Activated naive CD8-positive, alpha-beta T cell treated with anti-CD3 and anti-CD28 coated beads for 36 hours (primary cell): ENCODE data around the gene IDH3G. TPM values are rescaled to one million over a fixed set of nuclear protein-coding genes. Genes with fewer than 3 reads are reported as not detected.
A peak's percentile ranks its signal among the peaks of the same experiment; 100 is the strongest.

Experiments used
- DNase-seq: peaks from one replicate; pipeline ENCODE4 v3.0.0; 2021
- H3K27ac Mint-ChIP-seq: one replicate; pipeline ENCODE4 v1.8.0; 2022; ENCODE audit warnings: mild to moderate bottlenecking, moderate library complexity, mixed read lengths
- H3K27me3 Mint-ChIP-seq: one replicate; pipeline ENCODE4 v1.8.0; 2022; ENCODE audit warnings: mild to moderate bottlenecking, mixed read lengths
- H3K36me3 Mint-ChIP-seq: one replicate; pipeline ENCODE4 v1.8.0; 2021; ENCODE audit warnings: mild to moderate bottlenecking, mixed read lengths
- H3K4me1 Mint-ChIP-seq: one replicate; pipeline ENCODE4 v1.8.0; 2021; ENCODE audit warnings: mixed read lengths
- H3K4me3 Mint-ChIP-seq: one replicate; pipeline ENCODE4 v1.8.0; 2022; ENCODE audit warnings: mild to moderate bottlenecking, moderate library complexity, mixed read lengths
- H3K9me3 Mint-ChIP-seq: one replicate; pipeline ENCODE4 v1.8.0; 2022; ENCODE audit warnings: mixed read lengths
- total RNA-seq, 2 experiments: library from RNA; stranded (reverse); gene quantifications; one replicate each; pipeline ENCODE4 v1.2.3, GENCODE V29; 2021

The IDH3G gene
- total RNA-seq, 2 experiments from 2014 or later = 55.9 to 58.1 TPM

DNA sequence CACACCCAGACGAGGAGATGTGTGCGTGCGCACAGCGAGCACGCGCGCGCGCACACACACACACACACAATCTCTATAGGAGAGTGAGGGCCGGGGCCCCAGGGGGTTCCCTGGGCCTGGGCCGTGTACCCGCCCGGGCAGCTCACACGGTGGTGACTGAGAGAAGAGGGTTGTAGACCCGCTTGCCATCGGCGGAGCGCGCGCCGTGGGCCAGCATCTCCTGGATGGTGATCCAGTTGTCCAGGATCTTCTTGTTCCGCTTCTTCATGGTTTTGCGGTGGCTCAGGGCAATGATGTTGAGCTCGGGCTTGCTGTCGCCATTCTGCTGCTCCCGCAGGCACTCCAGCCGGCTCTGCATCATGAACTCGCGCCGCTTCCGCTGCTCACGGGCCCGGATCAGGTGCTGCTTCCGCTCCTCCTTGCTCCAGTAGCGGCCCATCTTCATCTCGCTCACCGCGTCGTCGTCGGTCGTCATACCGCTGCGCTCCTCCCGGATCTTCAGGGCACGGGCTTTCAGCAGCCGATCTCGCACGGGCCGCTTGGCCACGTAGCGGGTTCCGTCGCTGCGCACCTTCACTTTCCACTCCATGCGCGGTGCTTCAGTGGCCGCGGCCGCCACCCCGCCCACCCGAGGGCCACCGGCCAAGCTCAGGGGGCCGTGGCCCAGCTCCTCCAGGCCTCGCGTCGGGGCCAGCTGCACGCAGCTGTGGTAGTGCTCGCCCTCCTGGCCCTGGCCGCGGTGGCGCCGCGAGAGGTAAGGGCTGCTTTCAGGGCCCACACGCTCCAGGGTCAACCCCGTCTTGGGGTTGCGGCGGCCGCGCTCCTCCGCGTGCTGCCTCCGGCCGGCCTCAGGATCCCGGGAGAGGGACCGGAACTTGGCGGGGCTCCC, 9.3 kb upstream of the IDH3G start:
- no peak overlapping the region for H3K27ac Mint-ChIP-seq
- no peak overlapping the region for H3K4me3 Mint-ChIP-seq
- no peaks in the 10 kb centered on the region for H3K27me3 Mint-ChIP-seq

DNA sequence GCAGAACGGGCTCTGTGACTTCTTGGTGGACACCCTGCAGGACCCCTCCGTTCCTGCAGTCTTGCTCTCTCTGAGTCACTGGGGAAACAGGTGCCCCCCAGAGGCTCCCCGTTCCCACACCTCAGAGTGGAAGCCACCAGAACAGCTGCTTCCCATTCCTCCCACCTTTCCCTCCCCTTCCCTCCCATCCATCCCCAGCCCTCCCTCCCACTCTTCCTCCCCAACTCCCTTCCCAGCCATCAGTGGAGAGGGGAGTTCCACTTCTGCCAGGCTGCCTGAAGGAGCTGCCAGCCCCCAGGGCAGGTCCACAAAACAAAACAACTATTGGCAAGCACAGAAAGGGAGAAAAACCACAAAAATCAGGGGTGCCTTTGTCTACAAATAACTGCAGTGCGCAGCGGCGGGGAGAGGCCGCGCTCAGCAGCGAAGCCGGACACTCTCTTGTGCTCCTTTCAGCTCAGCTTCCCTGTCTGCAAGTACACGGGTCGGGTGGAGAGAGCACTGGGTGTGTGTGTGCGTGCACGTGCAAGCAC, 8.4 kb upstream of the IDH3G start:
- no peak overlapping the region for H3K4me3 Mint-ChIP-seq
- no peak for DNase-seq
- no peaks in the 10 kb centered on the region for H3K4me1 Mint-ChIP-seq
- H3K36me3 Mint-ChIP-seq = no peaks in the 10 kb centered on the region
- H3K9me3 Mint-ChIP-seq = no peaks in the 10 kb centered on the region
- H3K27ac Mint-ChIP-seq = no peak overlapping the region
- H3K27me3 Mint-ChIP-seq = no peaks in the 10 kb centered on the region

More for the DNA sequence above, 9.3 kb upstream of the IDH3G start:
- Mint-ChIP-seq H3K4me1 (no peaks in the 10 kb centered on the region), H3K9me3 (no peaks in the 10 kb centered on the region), H3K36me3 (no peaks in the 10 kb centered on the region)
- DNase-seq = no peak

DNA sequence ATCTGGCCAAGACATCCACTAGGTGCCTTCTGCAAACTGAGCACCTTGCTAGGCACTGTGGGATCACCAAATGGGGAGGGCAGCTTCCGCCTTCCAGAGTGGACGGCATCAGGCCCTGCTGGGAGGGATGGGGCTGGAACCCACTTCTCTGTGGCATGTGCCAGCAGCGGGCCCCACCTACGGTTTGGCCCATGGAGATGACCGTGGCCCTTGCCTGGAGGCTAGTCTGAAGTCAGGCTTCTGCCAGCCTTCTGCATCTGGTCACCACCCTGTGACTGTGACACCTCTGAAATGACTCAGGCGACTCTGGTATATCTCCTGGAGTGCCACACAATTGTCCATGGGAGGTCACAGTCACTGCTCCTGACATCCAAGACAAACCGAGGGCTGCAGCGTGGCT, 7.5 kb upstream of the IDH3G start:
- H3K4me3 Mint-ChIP-seq = no peak overlapping the region
- no peak overlapping the region for H3K27ac Mint-ChIP-seq
- no peaks in the 10 kb centered on the region for H3K9me3 Mint-ChIP-seq
- H3K36me3 Mint-ChIP-seq = peaks cover 2% of the 10 kb centered on the region
- no peaks in the 10 kb centered on the region for H3K4me1 Mint-ChIP-seq
- H3K27me3 Mint-ChIP-seq = no peaks in the 10 kb centered on the region
- no peak for DNase-seq

DNA sequence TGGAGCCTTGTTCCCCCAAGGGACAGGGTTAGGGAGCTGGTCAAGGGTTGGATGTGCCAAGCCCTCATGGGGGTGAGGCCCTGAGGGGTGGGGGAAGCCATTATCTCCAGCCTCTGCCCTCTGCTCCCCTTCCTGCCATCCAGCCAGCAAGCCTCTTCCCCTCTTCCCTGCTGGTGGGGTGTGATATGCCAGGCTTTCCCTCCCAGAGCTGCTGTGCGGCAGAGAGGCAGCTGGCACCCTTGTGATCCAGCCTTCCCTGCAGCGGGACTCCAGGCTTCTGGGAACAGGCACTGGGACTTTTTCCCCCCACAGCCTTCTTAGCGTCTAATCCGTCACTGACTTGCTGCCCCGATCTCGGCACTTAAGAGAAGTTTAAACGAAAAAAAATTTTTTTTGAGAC, 6.6 kb upstream of the IDH3G start:
- H3K4me3 Mint-ChIP-seq = no peak overlapping the region
- peaks cover 11% of the 10 kb centered on the region for H3K36me3 Mint-ChIP-seq
- no peak overlapping the region for H3K27ac Mint-ChIP-seq
- no peaks in the 10 kb centered on the region for H3K9me3 Mint-ChIP-seq
- no peaks in the 10 kb centered on the region for H3K27me3 Mint-ChIP-seq
- no peak for DNase-seq
- peaks cover 4% of the 10 kb centered on the region for H3K4me1 Mint-ChIP-seq

GRCh38 chrX:153800177-153800722, 6.1 kb upstream of the IDH3G start:
- H3K27ac Mint-ChIP-seq = no peak overlapping the region
- no peak for DNase-seq
- H3K36me3 Mint-ChIP-seq = peaks cover 12% of the 10 kb centered on the region
- H3K27me3 Mint-ChIP-seq = no peaks in the 10 kb centered on the region
- peaks cover 4% of the 10 kb centered on the region for H3K4me1 Mint-ChIP-seq
- H3K9me3 Mint-ChIP-seq = no peaks in the 10 kb centered on the region
- H3K4me3 Mint-ChIP-seq = no peak overlapping the region

GRCh38 chrX:153799326-153799725, 5.2 kb upstream of the IDH3G start:
- H3K9me3 Mint-ChIP-seq = no peaks in the 10 kb centered on the region
- H3K27ac Mint-ChIP-seq = no peak overlapping the region
- no peaks in the 10 kb centered on the region for H3K27me3 Mint-ChIP-seq
- peaks cover 14% of the 10 kb centered on the region for H3K36me3 Mint-ChIP-seq
- DNase-seq = no peak
- no peak overlapping the region for H3K4me3 Mint-ChIP-seq
- peaks cover 4% of the 10 kb centered on the region for H3K4me1 Mint-ChIP-seq

DNA sequence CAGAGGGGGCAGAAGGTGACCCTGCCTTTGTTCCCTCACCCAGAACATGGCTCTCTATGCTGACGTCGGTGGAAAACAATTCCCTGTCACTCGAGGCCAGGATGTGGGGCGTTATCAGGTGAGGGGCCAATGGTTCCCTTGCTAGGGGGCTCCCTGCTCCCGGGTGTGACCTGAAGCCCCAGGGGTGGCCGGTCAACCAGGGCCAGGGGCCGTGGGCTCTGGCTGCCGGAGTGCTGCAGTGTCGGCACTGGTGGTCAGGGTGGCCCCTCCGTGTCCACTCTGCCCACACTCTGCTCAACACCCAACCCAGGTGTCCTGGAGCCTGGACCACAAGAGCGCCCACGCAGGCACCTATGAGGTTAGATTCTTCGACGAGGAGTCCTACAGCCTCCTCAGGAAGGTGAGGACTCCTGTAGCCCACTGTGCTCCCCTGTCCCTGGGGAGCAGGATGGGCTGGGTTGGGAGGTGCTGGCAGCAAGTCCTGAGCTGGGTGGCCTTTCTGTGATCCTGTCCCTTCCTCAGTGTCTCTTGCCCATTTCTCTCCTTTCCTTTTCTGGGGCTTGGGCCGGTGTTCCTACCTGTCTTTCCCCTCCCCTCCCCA, 3.3 kb upstream of the IDH3G start:
- DNase-seq = no peak
- no peaks in the 10 kb centered on the region for H3K9me3 Mint-ChIP-seq
- H3K27me3 Mint-ChIP-seq = no peaks in the 10 kb centered on the region
- H3K4me1 Mint-ChIP-seq = peaks cover 9% of the 10 kb centered on the region
- no peak overlapping the region for H3K27ac Mint-ChIP-seq
- no peak overlapping the region for H3K4me3 Mint-ChIP-seq
- H3K36me3 Mint-ChIP-seq = peaks cover 18% of the 10 kb centered on the region

GRCh38 chrX:153794897-153795816, 982 bp upstream of the IDH3G start:
- peak overlapping the region; percentile 96 for H3K27ac Mint-ChIP-seq
- DNase-seq = peak; percentile 27

DNA sequence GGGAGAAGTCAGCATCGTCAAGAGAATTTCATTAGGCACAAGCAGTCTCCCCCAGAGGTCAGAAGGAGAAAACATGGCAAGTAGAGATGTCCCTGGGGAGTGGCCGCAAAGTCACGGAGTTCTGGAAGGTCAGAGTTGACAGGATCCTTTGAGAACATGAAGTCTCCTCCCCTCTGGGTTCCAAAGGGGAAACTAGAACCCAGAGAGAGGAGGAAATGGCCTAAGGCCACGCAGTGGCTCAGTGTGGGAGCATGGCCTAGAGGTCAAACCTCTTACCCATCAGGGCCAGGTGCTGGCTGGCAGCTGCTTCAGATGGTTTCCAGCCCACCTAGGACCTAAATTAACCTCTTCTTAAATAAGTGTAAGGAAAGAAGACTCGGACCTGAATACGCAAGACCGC, 884 bp downstream of the IDH3G start:
- H3K4me1 Mint-ChIP-seq = peaks cover 9% of the 10 kb centered on the region
- peak overlapping the region; percentile 88 for H3K27ac Mint-ChIP-seq
- H3K9me3 Mint-ChIP-seq = no peaks in the 10 kb centered on the region
- peak overlapping the region; percentile 98 for H3K4me3 Mint-ChIP-seq
- H3K36me3 Mint-ChIP-seq = peaks cover 20% of the 10 kb centered on the region
- no peaks in the 10 kb centered on the region for H3K27me3 Mint-ChIP-seq
- no peak for DNase-seq

More at GRCh38 chrX:153794897-153795816, 982 bp upstream of the IDH3G start:
- H3K9me3 Mint-ChIP-seq = no peaks in the 10 kb centered on the region
- H3K27me3 Mint-ChIP-seq = no peaks in the 10 kb centered on the region
- H3K36me3 Mint-ChIP-seq = peaks cover 18% of the 10 kb centered on the region
- H3K4me1 Mint-ChIP-seq = peaks cover 9% of the 10 kb centered on the region
- peak overlapping the region; percentile 98 for H3K4me3 Mint-ChIP-seq

- no peak for DNase-seq
- Mint-ChIP-seq H3K4me3 (peak overlapping the region; percentile 98), H3K27me3 (no peaks in the 10 kb centered on the region), H3K4me1 (peaks cover 9% of the 10 kb centered on the region), H3K27ac (no peak overlapping the region), H3K36me3 (peaks cover 20% of the 10 kb centered on the region), H3K9me3 (no peaks in the 10 kb centered on the region)
Observed at GRCh38 chrX:153792368-153792767, 1.8 kb downstream of the IDH3G start.

DNA sequence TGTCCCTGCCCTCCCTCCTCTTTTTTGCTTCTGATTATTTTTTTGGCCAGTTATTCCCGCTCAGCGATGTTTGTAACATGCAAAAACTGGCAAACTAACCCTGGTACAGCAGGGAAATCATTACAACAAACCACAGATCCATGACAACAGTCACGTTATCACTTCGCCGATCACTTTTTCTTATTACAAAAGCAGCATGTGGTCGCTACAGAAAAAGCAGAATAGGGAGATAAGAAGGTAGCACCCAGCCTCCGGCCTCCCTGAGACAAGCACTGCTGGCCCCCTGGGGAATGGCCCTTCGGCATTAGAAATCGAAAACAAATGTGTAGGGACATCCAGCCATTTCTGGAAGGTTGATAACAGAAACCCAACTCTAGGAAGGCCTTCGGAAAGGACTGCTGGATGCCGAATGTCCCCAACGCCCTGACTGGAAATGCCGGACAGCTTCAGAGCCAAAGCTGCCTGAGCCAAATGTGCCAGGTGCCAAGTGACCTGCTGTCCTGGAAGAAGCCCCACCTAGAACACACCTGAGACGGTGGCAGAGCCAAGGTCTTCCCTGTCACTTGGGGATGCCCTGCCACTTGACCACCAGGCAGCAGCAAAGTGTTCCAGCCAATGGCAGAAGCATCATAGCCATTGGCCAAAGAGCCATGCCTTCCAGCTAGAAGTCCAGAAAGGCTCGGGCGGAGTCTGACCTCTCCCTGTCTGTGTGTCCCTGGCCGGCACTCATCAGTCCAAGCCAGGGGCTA, 2.9 kb downstream of the IDH3G start:
- no peak overlapping the region for H3K4me3 Mint-ChIP-seq
- peaks cover 8% of the 10 kb centered on the region for H3K4me1 Mint-ChIP-seq
- peaks cover 14% of the 10 kb centered on the region for H3K36me3 Mint-ChIP-seq
- H3K9me3 Mint-ChIP-seq = no peaks in the 10 kb centered on the region
- H3K27me3 Mint-ChIP-seq = no peaks in the 10 kb centered on the region
- DNase-seq = no peak
- no peak overlapping the region for H3K27ac Mint-ChIP-seq

DNA sequence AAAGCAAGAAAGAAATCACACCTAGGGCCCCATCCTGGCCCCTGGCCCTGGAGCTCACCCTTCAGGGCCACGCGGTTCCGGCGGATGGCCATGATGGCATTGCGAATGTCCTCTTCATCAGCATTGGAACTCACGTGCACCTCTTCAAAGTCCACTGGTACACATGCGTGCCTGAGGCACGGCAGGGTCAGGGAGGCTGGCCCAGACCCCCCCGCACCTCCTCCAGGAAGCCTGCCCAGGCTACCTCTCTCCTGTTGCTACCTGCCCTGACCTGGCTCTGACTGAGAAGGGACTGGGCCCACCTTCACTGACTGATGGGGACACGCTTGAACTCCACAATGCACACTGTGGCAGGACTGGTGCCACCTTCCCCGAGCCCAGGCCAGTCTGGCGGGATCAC, 4.5 kb downstream of the IDH3G start:
- Mint-ChIP-seq H3K36me3 (peaks cover 6% of the 10 kb centered on the region), H3K27me3 (no peaks in the 10 kb centered on the region), H3K27ac (no peak overlapping the region), H3K4me3 (no peak overlapping the region), H3K9me3 (no peaks in the 10 kb centered on the region), H3K4me1 (peaks cover 6% of the 10 kb centered on the region)
- DNase-seq = no peak

DNA sequence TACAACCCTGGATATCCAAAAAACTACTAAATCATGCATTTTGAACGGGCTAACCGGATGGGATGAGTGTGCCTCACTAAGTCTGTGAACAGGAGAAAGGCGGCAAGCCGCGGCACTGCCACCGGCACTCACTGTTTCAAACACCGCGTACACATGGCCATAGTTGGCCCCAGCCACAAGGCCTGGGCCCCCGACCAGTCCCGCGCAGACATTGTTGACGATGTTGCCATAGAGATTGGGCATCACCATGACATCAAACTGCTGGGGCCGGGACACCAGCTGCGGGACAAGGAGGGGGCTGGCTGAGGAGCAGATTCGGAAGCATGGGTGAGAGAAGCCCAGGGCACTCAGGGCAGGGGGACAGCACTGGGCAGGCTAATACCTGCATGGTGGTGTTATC, 7.5 kb downstream of the IDH3G start:
- H3K36me3 Mint-ChIP-seq = peaks cover 2% of the 10 kb centered on the region

GRCh38 chrX:153784325-153784967, 9.7 kb downstream of the IDH3G start:
- no peak for DNase-seq
- no peaks in the 10 kb centered on the region for H3K4me1 Mint-ChIP-seq
- H3K27me3 Mint-ChIP-seq = no peaks in the 10 kb centered on the region
- peaks cover 2% of the 10 kb centered on the region for H3K36me3 Mint-ChIP-seq
- no peak overlapping the region for H3K27ac Mint-ChIP-seq
- H3K9me3 Mint-ChIP-seq = no peaks in the 10 kb centered on the region
- H3K4me3 Mint-ChIP-seq = no peak overlapping the region

More for the DNA sequence above, 7.5 kb downstream of the IDH3G start:
- Mint-ChIP-seq H3K27me3 (no peaks in the 10 kb centered on the region), H3K27ac (no peak overlapping the region), H3K4me1 (no peaks in the 10 kb centered on the region), H3K4me3 (no peak overlapping the region), H3K9me3 (no peaks in the 10 kb centered on the region)
- DNase-seq = no peak
